ENCODE results near the gene CERCAM. TPM values are rescaled to one million over a fixed set of nuclear protein-coding genes. Genes with fewer than 3 reads are reported as not detected.

Gene CERCAM
- polyA plus RNA-seq, 3 donors = 1.5 to 2.5 (median 1.8) TPM

- H3K36me3 ChIP-seq (replicated peaks in 1 of 2; ENCODE audit: control insufficient read depth in 1 of 2, insufficient read depth in 2 of 2, low read length in 2 of 2) = peaks cover 82 to 99% of the 10 kb centered on the region in 2 donors
- WGBS (ENCODE audit: insufficient coverage) = 96% methylated on average over 7 of the region's 7 CpGs
Measured at GRCh38 chr9:128485414-128485855, 64.8 kb downstream of the CERCAM start.

GRCh38 chr9:128486201-128486600 is 65.5 kb downstream of the CERCAM start:
- Histone ChIP-seq H3K4me2 (replicated peaks; ENCODE audit: extremely low read depth, low read length, poor library complexity, severe bottlenecking) (no peak overlapping the region), H3K27ac (ENCODE audit: low read depth in 1 of 2, low read length in 2 of 2) (no peak overlapping the region), H3K27me3 (ENCODE audit: control insufficient read depth in 2 of 2, insufficient read depth in 2 of 2, low read length in 2 of 2) (no peaks in the 10 kb centered on the region), H4K20me1 (ENCODE audit: insufficient read depth, low read length) (no peaks in the 10 kb centered on the region), H2AFZ (ENCODE audit: insufficient read depth, low read depth, low read length, poor library complexity, severe bottlenecking) (no peak overlapping the region), H3K36me3 (replicated peaks in 1 of 2; ENCODE audit: control insufficient read depth in 1 of 2, insufficient read depth in 2 of 2, low read length in 2 of 2) (peaks cover 79 to 95% of the 10 kb centered on the region in 2 donors), H3K4me1 (ENCODE audit: control insufficient read depth in 1 of 2, insufficient read depth in 2 of 2, low read length in 2 of 2) (no peaks in the 10 kb centered on the region), H3K9ac (ENCODE audit: insufficient read depth, low read length, poor library complexity, severe bottlenecking) (no peak overlapping the region), H3K79me2 (ENCODE audit: insufficient read depth, low read length) (no peaks in the 10 kb centered on the region), H3K9me3 (replicated peaks in 1 of 2; ENCODE audit: control insufficient read depth in 1 of 2, insufficient read depth in 1 of 2, low read length in 2 of 2) (no peaks in the 10 kb centered on the region), H3K4me3 (replicated peaks in 1 of 3; ENCODE audit: low read depth in 2 of 3, low read length in 3 of 3) (no peak overlapping the region)
- no peaks in the 10 kb centered on the region for H3K4me1 Mint-ChIP-seq
- intact Hi-C loops (cut with micrococcal nuclease) = no loop called here
- H3K27ac Mint-ChIP-seq = peak overlapping the region in 1 of 7 donors; percentile 21
- no peak for DNase-seq
- no peaks in the 10 kb centered on the region for H3K9me3 Mint-ChIP-seq
- H3K36me3 Mint-ChIP-seq = peaks cover 82 to 94% of the 10 kb centered on the region in 2 donors
- H3K27me3 Mint-ChIP-seq (ENCODE audit: low read depth in 3 of 3) = no peaks in the 10 kb centered on the region
- H3K4me3 Mint-ChIP-seq = no peak overlapping the region
- no peak for TF ChIP-seq CTCF (IDR thresholded peaks at IDR 0.05)

More at GRCh38 chr9:128485414-128485855, 64.8 kb downstream of the CERCAM start:
- Histone ChIP-seq H3K9me3 (replicated peaks in 1 of 2; ENCODE audit: control insufficient read depth in 1 of 2, insufficient read depth in 1 of 2, low read length in 2 of 2) (no peaks in the 10 kb centered on the region), H3K79me2 (ENCODE audit: insufficient read depth, low read length) (no peaks in the 10 kb centered on the region), H2AFZ (ENCODE audit: insufficient read depth, low read depth, low read length, poor library complexity, severe bottlenecking) (no peak overlapping the region), H3K4me1 (ENCODE audit: control insufficient read depth in 1 of 2, insufficient read depth in 2 of 2, low read length in 2 of 2) (no peaks in the 10 kb centered on the region), H4K20me1 (ENCODE audit: insufficient read depth, low read length) (no peaks in the 10 kb centered on the region), H3K4me2 (replicated peaks; ENCODE audit: extremely low read depth, low read length, poor library complexity, severe bottlenecking) (no peak overlapping the region), H3K27ac (ENCODE audit: low read depth in 1 of 2, low read length in 2 of 2) (no peak overlapping the region), H3K4me3 (replicated peaks in 1 of 3; ENCODE audit: low read depth in 2 of 3, low read length in 3 of 3) (no peak overlapping the region), H3K27me3 (ENCODE audit: control insufficient read depth in 2 of 2, insufficient read depth in 2 of 2, low read length in 2 of 2) (no peaks in the 10 kb centered on the region), H3K9ac (ENCODE audit: insufficient read depth, low read length, poor library complexity, severe bottlenecking) (no peak overlapping the region)
- no peak for TF ChIP-seq CTCF (IDR thresholded peaks at IDR 0.05)
- DNase-seq = no peak
- no peaks in the 10 kb centered on the region for H3K27me3 Mint-ChIP-seq (ENCODE audit: low read depth in 3 of 3)
- peaks cover 80 to 94% of the 10 kb centered on the region in 2 donors for H3K36me3 Mint-ChIP-seq
- H3K4me3 Mint-ChIP-seq = no peak overlapping the region
- H3K9me3 Mint-ChIP-seq = no peaks in the 10 kb centered on the region
- H3K4me1 Mint-ChIP-seq = no peaks in the 10 kb centered on the region
- intact Hi-C loops (cut with micrococcal nuclease) = no loop called here
- peak overlapping the region in 2 of 7 donors; percentile 11 to 37 for H3K27ac Mint-ChIP-seq

Other genes with a start within 250 kb of the CERCAM start
- gene CIZ1, start 229.3 kb upstream of the CERCAM start, polyA plus RNA-seq = 10 to 100 TPM in 1 of 3 donors, 1 to 10 TPM in 2; 3.4 to 53.7 (median 5.9) TPM
- 1 to 10 TPM in 1 of 3 donors, under 1 TPM in 2; 0.05 to 4.9 (median 0.56) TPM for gene DNM1, start 217.5 kb upstream of the CERCAM start, polyA plus RNA-seq
- gene GOLGA2, start 144.8 kb upstream of the CERCAM start, polyA plus RNA-seq = 10 to 100 TPM in 1 of 3 donors, 1 to 10 TPM in 2; 2.9 to 34.2 (median 4.6) TPM
- gene SWI5, start 144.6 kb upstream of the CERCAM start, polyA plus RNA-seq = 10 to 100 TPM; 14.4 to 18.0 (median 16.2) TPM
- 10 to 100 TPM in 2 of 3 donors, 1 to 10 TPM in 1; 5.9 to 17.0 (median 13.5) TPM for gene TRUB2, start 98.4 kb upstream of the CERCAM start, polyA plus RNA-seq
- gene COQ4, start 98.0 kb upstream of the CERCAM start, polyA plus RNA-seq = 10 to 100 TPM; 19.9 to 32.6 (median 20.4) TPM
- 1 to 10 TPM; 6.8 to 8.9 (median 6.8) TPM for gene SLC27A4, start 80.3 kb upstream of the CERCAM start, polyA plus RNA-seq
- gene URM1, start 49.5 kb upstream of the CERCAM start, polyA plus RNA-seq = 10 to 100 TPM; 37.5 to 39.7 (median 38.3) TPM
- gene ODF2, start 35.1 kb downstream of the CERCAM start, polyA plus RNA-seq = 10 to 100 TPM in 2 of 3 donors, 1 to 10 TPM in 1; 7.9 to 24.1 (median 11.4) TPM
- 10 to 100 TPM; 16.0 to 31.2 (median 22.2) TPM for gene GLE1, start 83.9 kb downstream of the CERCAM start, polyA plus RNA-seq
- 10 to 100 TPM in 1 of 3 donors, 1 to 10 TPM in 2; 6.2 to 40.8 (median 8.5) TPM for gene SPTAN1, start 131.7 kb downstream of the CERCAM start, polyA plus RNA-seq
- 1 to 10 TPM; 1.5 to 2.1 (median 1.9) TPM for gene DYNC2I2, start 236.0 kb downstream of the CERCAM start, polyA plus RNA-seq